Measurements from ENCODE around the gene OR10R2.

OR10R2 gene

DNA sequence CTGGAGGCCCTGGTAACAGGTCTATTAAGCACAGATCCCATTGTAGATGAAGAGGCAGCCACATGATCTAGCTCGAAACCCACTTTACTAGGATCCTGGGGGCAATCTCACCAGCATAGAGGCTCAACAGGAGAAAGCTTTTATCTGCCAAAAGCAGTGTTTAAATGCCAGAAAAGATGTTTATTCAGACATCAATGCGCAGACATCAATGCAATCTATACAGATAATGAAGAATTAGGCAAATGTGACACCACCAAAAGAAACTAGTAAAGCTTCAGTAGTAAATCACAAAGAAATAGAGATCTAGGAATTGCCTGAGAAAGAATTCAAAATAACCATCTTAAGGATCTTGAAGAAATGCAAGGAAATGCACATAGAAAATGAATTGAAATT is 49.6 kb downstream of the OR10R2 start:
- no peak overlapping the region for H3K27ac ChIP-seq
- DNase-seq (ENCODE audit: low read depth, low spot score): no peak

DNA sequence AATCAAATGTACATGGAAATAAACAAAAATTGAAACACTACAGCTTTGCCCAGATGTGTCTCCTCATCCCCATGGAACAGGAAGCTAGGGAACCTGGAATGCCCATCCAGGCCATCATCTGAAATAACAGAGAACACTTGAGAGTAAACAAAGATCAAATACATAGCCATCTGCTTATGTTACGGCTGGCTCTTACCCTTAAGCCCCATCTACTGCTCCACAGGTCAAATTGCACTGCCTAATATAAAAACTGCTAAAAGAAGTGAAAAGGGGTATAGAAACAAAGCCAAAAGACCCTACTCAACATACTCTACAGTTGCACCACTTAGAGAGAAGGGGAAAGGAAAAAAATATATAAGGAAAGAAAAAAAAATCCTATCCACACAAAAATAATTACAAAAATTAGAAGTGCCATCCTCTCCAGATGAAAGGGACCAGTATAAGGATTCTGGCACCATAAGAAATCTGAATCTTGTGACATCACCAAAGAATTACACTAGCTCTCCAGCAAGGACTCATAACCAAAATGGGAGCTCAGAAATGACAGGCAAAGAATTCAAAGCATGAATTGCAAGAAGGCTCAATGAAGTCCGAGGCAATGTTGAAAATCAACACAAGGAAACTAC is 55.3 kb downstream of the OR10R2 start:
- peak; percentile 26 for DNase-seq (ENCODE audit: low read depth, low spot score)
- H3K27ac ChIP-seq: no peak overlapping the region

Data from epithelial cell of prostate (primary cell).